ENCODE data around the gene SPOP.

- TF ChIP-seq CTCF (IDR thresholded peaks at IDR 0.05) (no peak), POLR2A (IDR thresholded peaks at IDR 0.05) (no peak)
These were observed 99.9 kb downstream of the SPOP start for GRCh38 chr17:49577963-49578362.
